ENCODE results near the gene KLF9. TPM values are rescaled to one million over a fixed set of nuclear protein-coding genes. Genes with fewer than 3 reads are reported as not detected.

The KLF9 gene
- total and polyA plus RNA-seq, 2 donors (not counting 1 experiment from before 2014, with no cell fraction given): 12.1 to 36.4 TPM

DNA sequence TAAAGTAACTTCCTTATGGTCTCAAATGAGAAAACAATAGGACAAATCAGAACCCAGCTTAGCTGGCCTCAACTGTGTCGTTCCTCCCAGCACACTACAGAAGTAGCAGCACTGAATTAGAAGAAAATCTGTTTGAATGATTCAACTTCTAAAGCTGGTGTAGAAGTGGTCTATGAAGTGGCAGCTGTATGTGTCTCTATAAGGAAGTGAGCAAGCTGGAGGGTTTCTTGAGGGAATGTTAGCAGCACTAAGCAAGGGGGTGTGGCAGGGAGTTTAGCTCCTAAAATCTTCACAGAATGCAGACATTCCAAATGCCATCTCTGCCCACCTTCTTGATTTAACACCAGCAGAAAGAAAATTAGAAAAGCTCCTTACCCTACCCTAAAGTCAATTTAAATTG, 4.1 kb downstream of the KLF9 start:
- ChIA-PET POLR2A (interaction anchor here (1.2 kb wide), 1 partner anchor 9 kb away, joined by 11 read pairs; no protein-coding TSS in a partner anchor), CTCF (interaction anchor here (0.6 to 3.7 kb wide), 8 partner anchors 9 to 192 kb away, joined by 3 to 16 read pairs (median 4); no protein-coding TSS in a partner anchor)
- Mint-ChIP-seq H3K9me3 (ENCODE audit: insufficient read depth) (no peaks in the 10 kb centered on the region), H3K27me3 (no peaks in the 10 kb centered on the region), H3K4me1 (peaks cover 64% of the 10 kb centered on the region), H3K4me3 (peak overlapping the region; percentile 100), H3K27ac (peak overlapping the region; percentile 97)
- H3K9me3 ChIP-seq (ENCODE audit: control extremely low read depth in 1 of 3, control insufficient read depth in 2 of 3, insufficient read depth in 1 of 3, low read length in 2 of 3): no peaks in the 10 kb centered on the region
- H2AFZ ChIP-seq (ENCODE audit: insufficient read depth, low read depth, low read length, poor library complexity, severe bottlenecking): no peak overlapping the region
- intact Hi-C loops (cut with micrococcal nuclease): loop anchor here (5.0 to 10.0 kb wide), 4 partner anchors 653 to 1957 kb away; partner anchors contain the start of gene ZFAND5
- DNase-seq (peak; percentile 17), ATAC-seq (ENCODE audit: low read depth) (no peak)
- H3K9ac ChIP-seq (ENCODE audit: low read length): no peak overlapping the region
- peaks cover 55 to 62% of the 10 kb centered on the region in 2 donors for H3K4me1 ChIP-seq (ENCODE audit: control insufficient read depth in 2 of 2, insufficient read depth in 2 of 2, low read length in 2 of 2)
- H3K27ac ChIP-seq (ENCODE audit: low read length in 2 of 2): peak overlapping the region in 1 of 2 donors; percentile 95
- H4K20me1 ChIP-seq (ENCODE audit: control insufficient read depth, insufficient read depth, low read length, poor library complexity, severe bottlenecking): peaks cover 38% of the 10 kb centered on the region
- no peak for TF ChIP-seq EZH2 (IDR thresholded peaks at IDR 0.05; ENCODE audit: borderline replicate concordance, insufficient read depth, low read depth, low read length, poor library complexity, severe bottlenecking)
- TF ChIP-seq CTCF (IDR thresholded peaks at IDR 0.05): no peak
- no CpG with 5 or more reads among the region's 1 CpG for WGBS (ENCODE audit: insufficient coverage)
- peak overlapping the region; percentile 97 for H3K4me2 ChIP-seq (replicated peaks; ENCODE audit: low read depth, low read length, poor library complexity, severe bottlenecking)
- H3K36me3 ChIP-seq (replicated peaks in 1 of 2; ENCODE audit: control extremely low read depth in 1 of 2, control insufficient read depth in 1 of 2, extremely low read depth in 1 of 2, insufficient read depth in 2 of 2, low read length in 1 of 2): no peaks in the 10 kb centered on the region
- no peak overlapping the region for H3K4me3 ChIP-seq (ENCODE audit: control extremely low read depth in 1 of 5, extremely low read depth in 1 of 5, insufficient read depth in 1 of 5, low read depth in 2 of 5, low read length in 4 of 5)
- H3K27me3 ChIP-seq (replicated peaks in 1 of 4; ENCODE audit: control extremely low read depth in 1 of 4, control insufficient read depth in 3 of 4, insufficient read depth in 4 of 4, low read length in 3 of 4): no peaks in the 10 kb centered on the region
- peaks cover 74% of the 10 kb centered on the region for H3K79me2 ChIP-seq (ENCODE audit: control insufficient read depth, insufficient read depth, low read length)

- no peak for TF ChIP-seq EZH2 (IDR thresholded peaks at IDR 0.05; ENCODE audit: borderline replicate concordance, insufficient read depth, low read depth, low read length, poor library complexity, severe bottlenecking)
- TF ChIP-seq CTCF (IDR thresholded peaks at IDR 0.05): no peak
- H3K27ac ChIP-seq (ENCODE audit: low read length in 2 of 2): peak overlapping the region in 1 of 2 donors; percentile 95
- ChIA-PET POLR2A (no interaction called here), CTCF (interaction anchor here (1.0 to 3.7 kb wide), 4 partner anchors 9 to 193 kb away, joined by 3 to 16 read pairs (median 4); no protein-coding TSS in a partner anchor)
- no peaks in the 10 kb centered on the region for H3K27me3 Mint-ChIP-seq
- peak overlapping the region; percentile 25 for H3K4me2 ChIP-seq (replicated peaks; ENCODE audit: low read depth, low read length, poor library complexity, severe bottlenecking)
- ATAC-seq (ENCODE audit: low read depth) (no peak), DNase-seq (no peak)
- H3K9me3 Mint-ChIP-seq (ENCODE audit: insufficient read depth): no peaks in the 10 kb centered on the region
- H3K9me3 ChIP-seq (ENCODE audit: control extremely low read depth in 1 of 3, control insufficient read depth in 2 of 3, insufficient read depth in 1 of 3, low read length in 2 of 3): no peaks in the 10 kb centered on the region
- no peaks in the 10 kb centered on the region for H3K27me3 ChIP-seq (replicated peaks in 1 of 4; ENCODE audit: control extremely low read depth in 1 of 4, control insufficient read depth in 3 of 4, insufficient read depth in 4 of 4, low read length in 3 of 4)
- H3K27ac Mint-ChIP-seq: peak overlapping the region; percentile 97
- peaks cover 42% of the 10 kb centered on the region for H4K20me1 ChIP-seq (ENCODE audit: control insufficient read depth, insufficient read depth, low read length, poor library complexity, severe bottlenecking)
- H3K4me1 ChIP-seq (ENCODE audit: control insufficient read depth in 2 of 2, insufficient read depth in 2 of 2, low read length in 2 of 2): peaks cover 50 to 58% of the 10 kb centered on the region in 2 donors
- intact Hi-C loops (cut with micrococcal nuclease): loop anchor here (5.0 to 10.0 kb wide), 4 partner anchors 652 to 1958 kb away; partner anchors contain the start of gene ZFAND5
- H3K36me3 ChIP-seq (replicated peaks in 1 of 2; ENCODE audit: control extremely low read depth in 1 of 2, control insufficient read depth in 1 of 2, extremely low read depth in 1 of 2, insufficient read depth in 2 of 2, low read length in 1 of 2): no peaks in the 10 kb centered on the region
- H3K4me3 Mint-ChIP-seq: peak overlapping the region; percentile 17
- no peak overlapping the region for H3K9ac ChIP-seq (ENCODE audit: low read length)
- no peak overlapping the region for H2AFZ ChIP-seq (ENCODE audit: insufficient read depth, low read depth, low read length, poor library complexity, severe bottlenecking)
- no peak overlapping the region for H3K4me3 ChIP-seq (ENCODE audit: control extremely low read depth in 1 of 5, extremely low read depth in 1 of 5, insufficient read depth in 1 of 5, low read depth in 2 of 5, low read length in 4 of 5)
- WGBS (ENCODE audit: insufficient coverage): no CpG with 5 or more reads among the region's 2 CpGs
- peaks cover 80% of the 10 kb centered on the region for H3K79me2 ChIP-seq (ENCODE audit: control insufficient read depth, insufficient read depth, low read length)
- peaks cover 61% of the 10 kb centered on the region for H3K4me1 Mint-ChIP-seq
Measured at GRCh38 chr9:70409800-70410199, 4.7 kb downstream of the KLF9 start.

All from B cell (primary cell).